ENCODE results near the gene ITSN1. TPM values are rescaled to one million over a fixed set of nuclear protein-coding genes. Genes with fewer than 3 reads are reported as not detected.
A peak's percentile ranks its signal among the peaks of the same experiment; 100 is the strongest.

Gene ITSN1
- total RNA-seq, 1 donor from 2014 or later: 116 TPM

DNA sequence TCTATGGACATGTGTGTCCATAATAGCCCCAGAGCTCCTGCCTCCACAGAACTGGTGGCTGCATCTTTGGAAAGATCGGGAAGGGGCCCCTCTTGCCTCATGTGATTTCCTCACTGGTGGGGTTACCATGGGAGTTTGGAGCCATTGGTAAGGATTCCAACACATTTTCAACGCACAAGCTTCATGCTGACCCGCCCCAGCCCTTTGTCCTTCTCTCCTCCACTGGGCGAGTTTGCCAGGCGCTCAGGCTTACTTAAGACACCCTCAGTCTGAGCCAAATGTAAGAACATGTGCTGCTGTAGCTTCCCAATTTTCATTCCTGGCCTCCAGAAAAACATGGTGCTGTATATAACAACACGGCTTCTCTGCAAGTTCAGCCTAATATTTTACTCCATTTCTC, 200.9 kb downstream of the ITSN1 start:
- Mint-ChIP-seq H3K4me1 (ENCODE audit: low read depth) (peaks cover 11% of the 10 kb centered on the region), H3K9me3 (ENCODE audit: low read depth) (no peaks in the 10 kb centered on the region), H3K4me3 (ENCODE audit: low read depth) (no peak overlapping the region), H3K36me3 (ENCODE audit: insufficient read depth) (peaks cover 14% of the 10 kb centered on the region), H3K27me3 (no peaks in the 10 kb centered on the region), H3K27ac (no peak overlapping the region)
- TF ChIP-seq, protein P1, sequence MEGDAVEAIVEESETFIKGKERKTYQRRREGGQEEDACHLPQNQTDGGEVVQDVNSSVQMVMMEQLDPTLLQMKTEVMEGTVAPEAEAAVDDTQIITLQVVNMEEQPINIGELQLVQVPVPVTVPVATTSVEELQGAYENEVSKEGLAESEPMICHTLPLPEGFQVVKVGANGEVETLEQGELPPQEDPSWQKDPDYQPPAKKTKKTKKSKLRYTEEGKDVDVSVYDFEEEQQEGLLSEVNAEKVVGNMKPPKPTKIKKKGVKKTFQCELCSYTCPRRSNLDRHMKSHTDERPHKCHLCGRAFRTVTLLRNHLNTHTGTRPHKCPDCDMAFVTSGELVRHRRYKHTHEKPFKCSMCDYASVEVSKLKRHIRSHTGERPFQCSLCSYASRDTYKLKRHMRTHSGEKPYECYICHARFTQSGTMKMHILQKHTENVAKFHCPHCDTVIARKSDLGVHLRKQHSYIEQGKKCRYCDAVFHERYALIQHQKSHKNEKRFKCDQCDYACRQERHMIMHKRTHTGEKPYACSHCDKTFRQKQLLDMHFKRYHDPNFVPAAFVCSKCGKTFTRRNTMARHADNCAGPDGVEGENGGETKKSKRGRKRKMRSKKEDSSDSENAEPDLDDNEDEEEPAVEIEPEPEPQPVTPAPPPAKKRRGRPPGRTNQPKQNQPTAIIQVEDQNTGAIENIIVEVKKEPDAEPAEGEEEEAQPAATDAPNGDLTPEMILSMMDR (IDR thresholded peaks at IDR 0.05; ENCODE audit: unreplicated experiment): no peak
- no peak for DNase-seq (ENCODE audit: low spot score, unreplicated experiment)

DNA sequence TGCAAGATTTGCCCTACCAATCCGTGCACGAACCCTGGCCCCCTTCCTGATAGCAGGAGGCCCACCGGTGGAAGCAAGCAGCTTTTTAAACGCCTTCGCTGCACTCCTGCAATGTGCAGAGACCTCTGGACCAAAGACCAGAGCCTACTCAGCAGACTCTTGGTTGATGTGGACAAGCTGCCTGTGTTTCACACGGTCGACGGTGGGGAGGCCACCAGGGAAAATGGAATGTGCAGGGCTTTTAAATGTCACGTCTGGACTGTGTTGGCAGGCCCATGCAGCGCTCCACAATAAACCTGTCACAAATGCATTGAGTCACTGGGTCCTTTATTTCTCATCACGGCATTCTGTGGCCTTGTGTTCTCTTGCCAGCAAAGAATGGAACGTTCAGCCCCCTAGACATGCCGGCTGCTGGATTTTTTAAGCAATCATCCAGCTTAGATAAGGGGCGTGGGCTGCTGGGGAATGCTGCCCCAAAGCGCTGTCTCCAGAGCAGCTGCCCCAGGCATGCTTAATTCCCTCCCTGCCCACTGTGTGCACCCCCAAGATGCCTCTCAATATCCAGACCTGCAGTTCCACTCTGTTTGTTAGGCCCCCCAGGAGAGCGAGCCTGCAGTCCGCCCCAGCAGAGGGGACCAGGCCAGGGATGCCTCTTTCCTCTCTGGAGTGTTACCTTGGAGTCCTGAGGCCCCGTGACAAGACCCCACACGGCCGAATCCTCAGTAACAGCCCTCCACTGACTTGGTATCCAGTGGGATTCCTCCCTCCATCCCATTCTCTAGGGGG, 202.0 kb downstream of the ITSN1 start:
- Mint-ChIP-seq H3K4me3 (ENCODE audit: low read depth) (no peak overlapping the region), H3K27ac (peak overlapping the region; percentile 77), H3K9me3 (ENCODE audit: low read depth) (no peaks in the 10 kb centered on the region), H3K27me3 (no peaks in the 10 kb centered on the region), H3K4me1 (ENCODE audit: low read depth) (peaks cover 11% of the 10 kb centered on the region), H3K36me3 (ENCODE audit: insufficient read depth) (peaks cover 8% of the 10 kb centered on the region)
- TF ChIP-seq, protein P1 (IDR thresholded peaks at IDR 0.05; ENCODE audit: unreplicated experiment): no peak
- no peak for DNase-seq (ENCODE audit: low spot score, unreplicated experiment)

DNA sequence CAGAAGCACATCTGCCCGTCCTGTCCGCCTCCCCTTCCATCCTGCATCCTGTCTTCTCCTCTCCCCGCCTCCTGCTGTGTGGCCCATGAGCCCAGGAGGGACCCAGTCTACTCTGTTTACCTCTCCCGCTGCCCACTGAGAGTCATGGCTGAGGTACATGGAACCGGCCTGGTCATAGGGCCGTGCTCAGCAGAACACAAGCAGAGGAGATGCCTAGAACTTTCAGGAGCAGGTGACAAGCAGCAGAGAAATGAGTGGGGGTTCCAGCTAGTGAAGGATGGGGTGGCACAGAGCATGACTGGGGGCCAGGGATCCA, 202.5 kb downstream of the ITSN1 start:
- Mint-ChIP-seq H3K27me3 (no peaks in the 10 kb centered on the region), H3K9me3 (ENCODE audit: low read depth) (no peaks in the 10 kb centered on the region), H3K4me3 (ENCODE audit: low read depth) (no peak overlapping the region), H3K4me1 (ENCODE audit: low read depth) (peaks cover 11% of the 10 kb centered on the region), H3K27ac (peak overlapping the region; percentile 73), H3K36me3 (ENCODE audit: insufficient read depth) (peaks cover 4% of the 10 kb centered on the region)
- no peak for DNase-seq (ENCODE audit: low spot score, unreplicated experiment)
- TF ChIP-seq, protein P1 (IDR thresholded peaks at IDR 0.05; ENCODE audit: unreplicated experiment): no peak

- Mint-ChIP-seq H3K4me1 (ENCODE audit: low read depth) (peaks cover 11% of the 10 kb centered on the region), H3K9me3 (ENCODE audit: low read depth) (no peaks in the 10 kb centered on the region), H3K36me3 (ENCODE audit: insufficient read depth) (peaks cover 2% of the 10 kb centered on the region), H3K4me3 (ENCODE audit: low read depth) (no peak overlapping the region), H3K27ac (no peak overlapping the region), H3K27me3 (no peaks in the 10 kb centered on the region)
- TF ChIP-seq, protein P1 (IDR thresholded peaks at IDR 0.05; ENCODE audit: unreplicated experiment): no peak
- DNase-seq (ENCODE audit: low spot score, unreplicated experiment): no peak
Observed at GRCh38 chr21:33846141-33846540, 203.8 kb downstream of the ITSN1 start.

GRCh38 chr21:33847588-33848248, 205.4 kb downstream of the ITSN1 start:
- no peak for DNase-seq (ENCODE audit: low spot score, unreplicated experiment)
- H3K4me3 Mint-ChIP-seq (ENCODE audit: low read depth): no peak overlapping the region
- TF ChIP-seq, protein P1 (IDR thresholded peaks at IDR 0.05; ENCODE audit: unreplicated experiment): no peak
- no peaks in the 10 kb centered on the region for H3K9me3 Mint-ChIP-seq (ENCODE audit: low read depth)
- peaks cover 2% of the 10 kb centered on the region for H3K36me3 Mint-ChIP-seq (ENCODE audit: insufficient read depth)
- no peak overlapping the region for H3K27ac Mint-ChIP-seq
- H3K27me3 Mint-ChIP-seq: no peaks in the 10 kb centered on the region
- peaks cover 11% of the 10 kb centered on the region for H3K4me1 Mint-ChIP-seq (ENCODE audit: low read depth)
